Fibroblast of lung (primary cell): ENCODE results near the gene ORC4.

Experiments
- EZH2 ChIP-seq: IDR thresholded peaks from 2 replicates; pipeline ENCODE4 v1.5.1; 2012; ENCODE audit warnings: low read length, control low read depth, mild to moderate bottlenecking; ENCODE audit errors: missing control alignments
- TF ChIP-seq, protein P1 (sequence below), 2 donors: IDR thresholded peaks in 1 of 2; conservative IDR thresholded peaks in 1 of 2; 1 replicate in 1 of 2; 2 replicates in 1 of 2; pipeline ENCODE4 v1.5.1; 2011 to 2012; ENCODE audit warnings: low read length in 2 of 2, control low read depth in 1 of 2, inconsistent platforms in 1 of 2, low read depth in 1 of 2, mild to moderate bottlenecking in 1 of 2

DNA sequence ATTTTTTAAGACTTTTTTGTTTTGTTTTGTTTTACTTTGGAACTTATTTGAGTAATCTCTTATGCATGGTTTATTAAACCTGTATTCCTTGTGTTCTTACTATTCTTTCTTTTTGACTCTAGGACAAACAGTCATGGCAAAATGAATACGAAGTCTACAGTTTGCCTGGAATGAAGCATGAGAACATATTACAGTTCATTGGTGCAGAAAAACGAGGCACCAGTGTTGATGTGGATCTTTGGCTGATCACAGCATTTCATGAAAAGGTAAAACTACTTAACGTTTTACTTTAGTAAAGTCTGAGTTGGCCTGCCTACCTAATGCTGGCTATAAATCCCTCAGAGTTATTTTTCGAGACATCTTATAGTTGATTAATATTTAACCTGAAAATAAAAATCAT, 103.4 kb downstream of the ORC4 start:
- TF ChIP-seq, protein P1, sequence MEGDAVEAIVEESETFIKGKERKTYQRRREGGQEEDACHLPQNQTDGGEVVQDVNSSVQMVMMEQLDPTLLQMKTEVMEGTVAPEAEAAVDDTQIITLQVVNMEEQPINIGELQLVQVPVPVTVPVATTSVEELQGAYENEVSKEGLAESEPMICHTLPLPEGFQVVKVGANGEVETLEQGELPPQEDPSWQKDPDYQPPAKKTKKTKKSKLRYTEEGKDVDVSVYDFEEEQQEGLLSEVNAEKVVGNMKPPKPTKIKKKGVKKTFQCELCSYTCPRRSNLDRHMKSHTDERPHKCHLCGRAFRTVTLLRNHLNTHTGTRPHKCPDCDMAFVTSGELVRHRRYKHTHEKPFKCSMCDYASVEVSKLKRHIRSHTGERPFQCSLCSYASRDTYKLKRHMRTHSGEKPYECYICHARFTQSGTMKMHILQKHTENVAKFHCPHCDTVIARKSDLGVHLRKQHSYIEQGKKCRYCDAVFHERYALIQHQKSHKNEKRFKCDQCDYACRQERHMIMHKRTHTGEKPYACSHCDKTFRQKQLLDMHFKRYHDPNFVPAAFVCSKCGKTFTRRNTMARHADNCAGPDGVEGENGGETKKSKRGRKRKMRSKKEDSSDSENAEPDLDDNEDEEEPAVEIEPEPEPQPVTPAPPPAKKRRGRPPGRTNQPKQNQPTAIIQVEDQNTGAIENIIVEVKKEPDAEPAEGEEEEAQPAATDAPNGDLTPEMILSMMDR (conservative IDR thresholded peaks at IDR 0.05 in 1 of 2, IDR thresholded peaks at IDR 0.05 in 1 of 2; ENCODE audit: low read depth in 1 of 2, low read length in 2 of 2), result no peak
- TF ChIP-seq EZH2, result no peak
